GM19025 (cell line): Measurements from ENCODE around the gene IGSF22.

Experiments used
- ATAC-seq: cut with Tn5 transposase; IDR thresholded peaks from one replicate; pipeline ENCODE4 v1.9.1; 2021; ENCODE audit warnings: mild to moderate bottlenecking, low read depth, moderate library complexity; ENCODE audit not compliant: unreplicated experiment

Gene IGSF22

DNA sequence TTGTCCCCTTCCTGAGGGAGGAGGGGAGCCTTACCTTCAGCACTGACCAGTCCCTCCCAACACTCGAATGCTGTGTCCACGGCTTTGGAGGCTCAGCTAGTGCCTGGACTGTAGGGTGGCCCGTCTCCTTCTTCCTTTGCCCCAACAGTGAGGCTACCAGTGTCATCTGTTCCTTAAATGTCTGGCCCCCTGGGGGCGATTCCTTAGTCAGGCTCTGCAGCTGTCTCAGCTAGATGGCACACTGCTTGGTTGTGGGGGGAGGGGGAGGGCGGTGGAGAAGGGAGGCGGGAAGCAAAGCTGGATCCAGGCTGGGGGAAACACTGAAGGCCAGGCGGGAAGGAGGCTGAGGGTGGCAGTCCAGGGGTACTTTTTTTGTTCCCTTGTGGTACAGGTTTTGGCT is at the start of gene IGSF22:
Gene IGSF22 (minus strand): TSS at position 149 of the 400 bp plus-strand sequence. CDS start 1,952 bp downstream, outside the sequence.
- ATAC-seq = no peak

DNA sequence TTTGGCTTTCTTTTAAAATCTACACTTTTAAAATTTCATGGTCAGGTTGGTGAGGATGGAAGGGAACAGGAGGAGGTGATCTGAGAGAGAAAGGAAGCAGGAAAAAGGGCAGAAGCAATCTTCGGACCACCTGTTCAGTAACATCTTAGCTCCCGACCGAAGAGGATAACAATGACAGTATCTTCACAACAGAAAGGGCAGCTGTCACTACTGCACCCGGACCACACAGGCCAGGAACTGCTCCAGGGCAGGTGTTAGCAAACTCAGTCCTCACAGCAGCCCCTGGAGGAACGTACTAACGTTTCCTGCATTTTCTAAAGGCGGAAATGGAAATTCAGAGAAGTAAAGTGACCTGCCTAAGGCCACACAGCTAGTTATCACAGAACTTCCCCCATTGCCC is 48.8 kb upstream of the IGSF22 start:
- no peak for ATAC-seq

- ATAC-seq = no peak
Measured at GRCh38 chr11:18773681-18774080, 47.7 kb upstream of the IGSF22 start.

DNA sequence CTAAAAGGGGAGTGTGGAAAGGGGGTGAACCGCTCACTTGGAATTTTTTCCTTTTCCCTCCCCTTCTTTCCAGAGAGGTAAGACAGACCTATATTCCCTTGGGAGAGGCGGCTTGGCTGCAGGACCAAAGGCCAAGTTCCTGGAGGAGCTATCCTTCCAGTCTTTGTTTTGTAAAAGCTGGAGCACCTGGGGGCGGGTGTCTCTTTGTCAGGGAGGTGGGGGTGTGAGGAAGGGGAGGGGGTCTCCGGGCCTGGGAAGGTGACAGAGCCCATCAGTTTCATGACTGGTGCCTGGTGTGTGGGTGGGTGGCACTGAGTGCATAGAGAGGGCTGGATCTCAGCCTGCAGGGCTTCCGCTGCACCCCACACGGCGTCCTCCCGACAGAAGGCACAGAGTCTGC is 47.1 kb upstream of the IGSF22 start:
- ATAC-seq = no peak

DNA sequence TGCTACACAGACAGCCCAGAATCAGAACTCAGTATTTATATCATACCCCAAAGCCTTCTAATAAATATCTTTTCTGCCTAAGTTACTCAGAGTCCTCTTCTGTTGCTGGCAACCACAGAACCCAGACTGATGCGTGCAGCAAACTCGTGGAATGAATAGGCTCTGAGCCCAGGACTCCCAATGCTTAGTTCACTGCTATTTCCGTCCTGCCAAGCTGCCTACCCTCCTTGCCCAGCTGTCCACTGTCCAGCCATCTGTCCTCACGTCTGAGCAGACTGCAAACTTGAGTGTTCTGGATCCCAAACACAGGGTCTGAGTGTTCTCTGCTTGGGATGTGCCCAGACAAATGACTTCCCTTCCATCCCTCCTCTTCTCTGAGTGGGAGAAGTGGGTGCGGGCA is 46.2 kb upstream of the IGSF22 start:
- ATAC-seq = no peak

- no peak for ATAC-seq
Measured at GRCh38 chr11:18771266-18772035, 45.5 kb upstream of the IGSF22 start.

DNA sequence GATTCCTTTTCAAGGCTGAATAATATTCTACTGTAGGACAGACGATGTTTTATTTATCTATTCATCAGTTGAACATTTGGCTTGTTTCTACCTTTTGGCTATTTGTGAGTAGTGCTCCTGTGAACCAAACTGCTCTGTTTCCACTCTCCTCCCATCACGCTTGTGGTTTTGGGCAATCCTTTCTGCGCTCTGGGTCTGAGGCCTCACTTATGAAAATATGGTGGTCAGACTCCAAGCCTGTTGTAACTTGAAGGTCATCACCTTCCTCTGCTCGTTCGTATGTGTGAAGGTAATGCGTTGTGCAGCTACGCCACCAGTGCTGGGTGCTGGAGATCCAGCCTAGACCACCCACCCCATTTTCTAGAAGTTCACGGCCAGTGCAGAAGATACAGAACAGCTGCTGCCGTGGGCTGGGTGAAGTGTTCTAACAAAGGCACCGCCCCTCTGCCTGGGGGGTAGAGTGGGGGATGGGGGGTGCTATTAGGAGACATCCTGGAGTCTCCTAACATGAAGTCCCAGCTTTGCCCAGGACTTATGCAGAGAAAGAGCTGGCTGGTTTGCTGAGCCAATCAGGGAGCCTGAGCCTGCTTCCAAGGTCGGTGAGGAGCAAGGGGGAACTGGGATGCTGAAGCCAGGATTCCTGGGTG is 44.6 kb upstream of the IGSF22 start:
- ATAC-seq = peak; percentile 29

- ATAC-seq = peak; percentile 70
Measured at GRCh38 chr11:18769802-18770456, 43.9 kb upstream of the IGSF22 start.

- no peak for ATAC-seq
Measured at GRCh38 chr11:18768978-18769377, 43.0 kb upstream of the IGSF22 start.

DNA sequence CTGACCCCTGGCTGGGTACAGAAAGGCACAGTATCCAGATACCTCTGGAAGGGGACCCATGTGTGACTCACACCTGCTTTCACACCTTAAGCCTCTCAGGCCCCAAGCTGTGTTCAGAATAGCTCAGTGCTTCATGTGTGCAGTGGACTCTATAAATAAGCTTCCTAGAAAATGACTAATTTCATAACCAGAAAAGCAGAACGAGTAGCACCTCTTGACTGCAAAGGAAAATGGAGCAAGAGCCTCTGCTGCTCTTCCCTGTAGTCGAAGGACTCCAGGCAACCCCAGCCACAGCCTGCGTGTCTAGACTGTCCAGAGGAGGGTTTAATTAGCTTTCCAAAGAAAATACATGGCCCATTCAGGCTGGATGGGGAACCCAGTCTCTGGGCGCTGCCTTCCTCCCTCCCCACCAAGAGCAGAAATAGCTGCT is 42.5 kb upstream of the IGSF22 start:
- peak; percentile 57 for ATAC-seq

DNA sequence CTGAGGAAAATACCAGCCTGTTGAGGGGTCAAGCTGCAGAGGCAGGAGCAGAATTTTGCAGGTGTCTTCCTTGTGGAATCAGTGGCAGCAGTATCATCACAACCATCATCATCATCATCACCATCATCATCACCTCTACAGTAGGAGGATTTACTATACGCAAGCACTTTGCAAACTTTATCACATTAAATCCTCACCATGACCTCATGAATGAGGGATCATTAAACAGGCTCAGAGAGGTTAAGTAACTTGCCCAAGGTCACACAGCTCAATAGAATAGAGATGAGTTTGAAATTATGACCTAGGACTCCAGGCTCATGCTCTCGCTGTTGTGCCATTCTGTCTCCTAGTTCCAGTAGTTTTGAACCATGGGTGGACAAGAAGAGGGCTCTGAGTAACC is 40.0 kb upstream of the IGSF22 start:
- no peak for ATAC-seq

GRCh38 chr11:18765554-18765953 is 39.6 kb upstream of the IGSF22 start:
- ATAC-seq = no peak

DNA sequence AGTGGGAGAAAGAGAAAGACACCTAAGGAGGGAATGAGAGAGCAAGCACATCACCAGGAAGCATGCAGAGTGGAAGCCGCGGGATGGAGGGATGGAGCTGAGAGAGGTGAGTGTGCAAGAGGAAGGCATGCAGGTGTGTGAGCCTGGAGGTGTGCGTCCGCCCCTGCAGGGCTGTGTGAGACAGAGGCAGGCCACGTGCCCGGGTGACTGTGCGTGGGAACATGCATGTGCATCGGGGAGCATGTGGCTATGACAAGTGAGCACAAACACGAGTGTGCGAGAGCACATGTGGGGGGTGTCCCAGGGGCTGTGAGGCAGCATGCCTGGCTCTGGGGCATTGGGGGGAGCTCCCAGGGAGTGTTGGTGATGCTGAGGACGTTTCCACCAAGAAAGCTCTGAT is 35.8 kb upstream of the IGSF22 start:
- no peak for ATAC-seq

- no peak for ATAC-seq
Measured at GRCh38 chr11:18761144-18761543, 35.2 kb upstream of the IGSF22 start.

DNA sequence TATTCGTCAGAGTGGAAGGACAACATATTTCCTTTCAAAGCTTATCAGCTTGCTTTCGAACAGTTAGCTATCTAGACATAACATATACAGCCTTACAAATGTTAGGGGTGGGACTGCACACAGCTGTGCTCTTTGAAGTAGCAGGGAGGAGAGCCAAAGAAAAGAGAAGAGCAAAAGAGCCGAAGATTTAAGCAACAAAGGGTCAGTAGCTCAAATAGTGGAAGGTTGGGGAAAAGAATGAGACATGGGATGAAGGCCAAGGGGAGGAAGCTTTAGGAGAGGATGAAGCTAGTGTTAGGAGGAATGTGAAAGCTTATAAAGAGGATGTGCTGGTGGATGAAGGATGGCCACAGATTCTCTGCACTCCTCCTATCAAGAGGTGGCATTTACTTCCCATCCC is 31.8 kb upstream of the IGSF22 start:
- no peak for ATAC-seq

GRCh38 chr11:18756889-18757288 is 30.9 kb upstream of the IGSF22 start:
- no peak for ATAC-seq

DNA sequence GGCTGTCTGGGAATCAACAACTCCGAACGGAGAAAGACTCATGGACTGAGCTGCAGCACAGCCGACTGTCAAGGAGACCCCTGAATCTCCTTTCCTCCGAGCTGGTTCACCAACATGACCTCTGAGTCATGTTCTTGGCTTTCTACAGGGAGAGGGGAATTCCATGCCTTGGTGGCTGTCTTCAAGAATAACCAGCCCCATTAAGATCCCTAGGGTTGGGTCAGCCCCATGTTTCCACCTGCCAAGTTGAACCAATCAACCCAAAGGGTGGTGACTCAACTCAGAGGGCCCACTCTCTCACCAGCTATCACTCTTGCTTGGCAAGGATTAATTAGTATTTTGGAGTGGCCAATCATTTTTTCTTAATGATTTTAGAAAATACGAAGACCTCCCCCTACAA is 28.3 kb upstream of the IGSF22 start:
- ATAC-seq = no peak

- no peak for ATAC-seq
Measured at GRCh38 chr11:18752502-18752901, 26.5 kb upstream of the IGSF22 start.

DNA sequence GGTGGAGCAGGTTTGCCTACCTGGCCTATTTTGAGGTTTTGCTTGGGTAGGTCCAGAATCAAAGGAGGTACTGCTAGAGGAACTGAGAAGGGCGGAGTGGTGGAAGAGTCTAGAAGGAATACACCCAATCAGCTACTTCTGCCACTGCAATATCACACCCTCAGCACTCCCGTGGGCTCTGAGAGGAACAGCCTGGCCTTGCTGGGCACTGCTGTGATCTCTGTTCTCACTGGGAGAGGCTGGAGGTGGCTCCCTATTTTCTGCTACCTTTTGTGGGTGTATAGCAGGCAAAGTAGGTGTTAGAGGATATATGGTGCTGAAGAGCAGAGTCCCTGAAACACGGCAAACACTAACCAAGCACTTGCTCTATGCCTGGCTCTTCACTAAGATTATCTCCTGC is 25.0 kb upstream of the IGSF22 start:
- ATAC-seq = no peak

- no peak for ATAC-seq
Measured at GRCh38 chr11:18749681-18750319, 23.8 kb upstream of the IGSF22 start.

DNA sequence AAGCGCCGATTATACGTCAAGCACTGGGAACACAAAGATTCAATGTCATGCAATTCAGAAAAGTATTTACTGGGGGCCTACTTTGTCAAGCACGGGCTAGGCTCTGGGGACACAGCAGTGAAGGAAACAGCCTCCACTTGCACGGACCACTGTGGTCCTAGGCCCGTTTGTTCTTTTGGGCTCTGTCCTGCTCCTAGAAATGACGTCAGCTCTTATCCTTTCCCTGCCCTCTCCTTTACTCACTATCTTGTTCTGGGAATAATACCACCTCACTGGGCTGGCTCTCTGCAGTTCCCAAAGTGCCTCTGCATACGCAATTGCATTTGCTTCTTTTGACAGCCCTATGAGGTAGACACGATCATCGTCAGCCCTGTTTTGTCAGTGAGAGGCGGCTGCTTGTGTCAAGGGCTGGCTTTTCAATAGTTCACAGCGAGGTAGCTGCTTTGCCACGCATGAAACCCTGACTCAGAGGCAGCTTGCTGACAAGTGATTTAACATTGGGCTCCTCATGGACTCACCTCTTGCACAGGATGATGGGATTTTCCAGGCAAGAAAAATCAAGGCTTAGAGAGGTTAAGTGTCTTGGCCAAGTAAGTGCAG is 22.9 kb upstream of the IGSF22 start:
- no peak for ATAC-seq
